Left ventricle myocardium inferior (tissue), 1 donor: ENCODE data around the gene TAOK2. TPM values are rescaled to one million over a fixed set of nuclear protein-coding genes. Genes with fewer than 3 reads are reported as not detected.

ENCODE experiments used
- DNase-seq: peaks from one replicate; pipeline ENCODE4 v3.0.0-alpha.2; 2020
- H3K27ac ChIP-seq: fragments of 200-600 bp; replicated peaks from 2 replicates; pipeline ENCODE4 v1.8.0; 2021
- H3K27me3 ChIP-seq: fragments of 200-600 bp; 2 replicates; pipeline ENCODE4 v1.8.0; 2021; ENCODE audit warnings: low read depth
- H3K36me3 ChIP-seq: fragments of 200-600 bp; 2 replicates; pipeline ENCODE4 v1.8.0; 2021
- H3K4me1 ChIP-seq: fragments of 200-600 bp; 2 replicates; pipeline ENCODE4 v1.8.0; 2021
- H3K4me3 ChIP-seq: fragments of 200-600 bp; 2 replicates; pipeline ENCODE4 v1.8.0; 2021; ENCODE audit warnings: mild to moderate bottlenecking, moderate library complexity
- H3K9me3 ChIP-seq: fragments of 200-600 bp; replicated peaks from 2 replicates; pipeline ENCODE4 v1.8.0; 2021
- intact Hi-C: fragments of 100-400 bp; cut with micrococcal nuclease; formaldehyde crosslinking; loops from one replicate; pipeline ENCODE4 v1.11.0; 2022
- total RNA-seq: library from RNA; stranded (reverse); fragmentation: NEBNext Ultra II Directional; extraction: Animal tissue kit (Norgen Biotek cat#: 25700); gene quantifications from one replicate; pipeline ENCODE4 v1.2.1, GENCODE V29; 2021
- TF ChIP-seq, protein P1 (sequence below): fragments of 200-600 bp; IDR thresholded peaks from 2 replicates; pipeline ENCODE4 v1.8.0; 2021; ENCODE audit warnings: antibody characterized with exemption, mild to moderate bottlenecking, borderline replicate concordance
- donor health status: DM: no; HTN: yes; CAD: no; lungs with severe emphysema.

Gene TAOK2
- total RNA-seq, 1 donor from 2014 or later, result 34.3 TPM

DNA sequence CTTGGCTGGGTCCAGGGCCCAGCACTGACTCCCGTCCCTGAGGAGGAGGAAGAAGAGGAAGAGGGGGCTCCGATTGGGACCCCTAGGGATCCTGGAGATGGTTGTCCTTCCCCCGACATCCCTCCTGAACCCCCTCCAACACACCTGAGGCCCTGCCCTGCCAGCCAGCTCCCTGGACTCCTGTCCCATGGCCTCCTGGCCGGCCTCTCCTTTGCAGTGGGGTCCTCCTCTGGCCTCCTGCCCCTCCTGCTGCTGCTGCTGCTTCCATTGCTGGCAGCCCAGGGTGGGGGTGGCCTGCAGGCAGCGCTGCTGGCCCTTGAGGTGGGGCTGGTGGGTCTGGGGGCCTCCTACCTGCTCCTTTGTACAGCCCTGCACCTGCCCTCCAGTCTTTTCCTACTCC is 13.3 kb downstream of the TAOK2 start:
- Histone ChIP-seq H3K9me3 (no peaks in the 10 kb centered on the region), H3K4me1 (peaks cover 6% of the 10 kb centered on the region), H3K36me3 (peaks cover 100% of the 10 kb centered on the region), H3K27me3 (no peaks in the 10 kb centered on the region), H3K27ac (no peak overlapping the region), H3K4me3 (no peak overlapping the region)
- TF ChIP-seq, protein P1, sequence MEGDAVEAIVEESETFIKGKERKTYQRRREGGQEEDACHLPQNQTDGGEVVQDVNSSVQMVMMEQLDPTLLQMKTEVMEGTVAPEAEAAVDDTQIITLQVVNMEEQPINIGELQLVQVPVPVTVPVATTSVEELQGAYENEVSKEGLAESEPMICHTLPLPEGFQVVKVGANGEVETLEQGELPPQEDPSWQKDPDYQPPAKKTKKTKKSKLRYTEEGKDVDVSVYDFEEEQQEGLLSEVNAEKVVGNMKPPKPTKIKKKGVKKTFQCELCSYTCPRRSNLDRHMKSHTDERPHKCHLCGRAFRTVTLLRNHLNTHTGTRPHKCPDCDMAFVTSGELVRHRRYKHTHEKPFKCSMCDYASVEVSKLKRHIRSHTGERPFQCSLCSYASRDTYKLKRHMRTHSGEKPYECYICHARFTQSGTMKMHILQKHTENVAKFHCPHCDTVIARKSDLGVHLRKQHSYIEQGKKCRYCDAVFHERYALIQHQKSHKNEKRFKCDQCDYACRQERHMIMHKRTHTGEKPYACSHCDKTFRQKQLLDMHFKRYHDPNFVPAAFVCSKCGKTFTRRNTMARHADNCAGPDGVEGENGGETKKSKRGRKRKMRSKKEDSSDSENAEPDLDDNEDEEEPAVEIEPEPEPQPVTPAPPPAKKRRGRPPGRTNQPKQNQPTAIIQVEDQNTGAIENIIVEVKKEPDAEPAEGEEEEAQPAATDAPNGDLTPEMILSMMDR, result no peak
- DNase-seq, result no peak
- intact Hi-C loops, result no loop called here

DNA sequence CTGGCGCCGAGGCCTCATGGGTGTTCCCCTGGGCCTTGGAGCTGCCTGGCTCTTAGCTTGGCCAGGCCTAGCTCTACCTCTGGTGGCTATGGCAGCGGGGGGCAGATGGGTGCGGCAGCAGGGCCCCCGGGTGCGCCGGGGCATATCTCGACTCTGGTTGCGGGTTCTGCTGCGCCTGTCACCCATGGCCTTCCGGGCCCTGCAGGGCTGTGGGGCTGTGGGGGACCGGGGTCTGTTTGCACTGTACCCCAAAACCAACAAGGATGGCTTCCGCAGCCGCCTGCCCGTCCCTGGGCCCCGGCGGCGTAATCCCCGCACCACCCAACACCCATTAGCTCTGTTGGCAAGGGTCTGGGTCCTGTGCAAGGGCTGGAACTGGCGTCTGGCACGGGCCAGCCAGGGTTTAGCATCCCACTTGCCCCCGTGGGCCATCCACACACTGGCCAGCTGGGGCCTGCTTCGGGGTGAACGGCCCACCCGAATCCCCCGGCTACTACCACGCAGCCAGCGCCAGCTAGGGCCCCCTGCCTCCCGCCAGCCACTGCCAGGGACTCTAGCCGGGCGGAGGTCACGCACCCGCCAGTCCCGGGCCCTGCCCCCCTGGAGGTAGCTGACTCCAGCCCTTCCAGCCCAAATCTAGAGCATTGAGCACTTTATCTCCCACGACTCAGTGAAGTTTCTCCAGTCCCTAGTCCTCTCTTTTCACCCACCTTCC is 13.9 kb downstream of the TAOK2 start:
- DNase-seq, result no peak
- H3K4me1 ChIP-seq, result peaks cover 8% of the 10 kb centered on the region
- H3K36me3 ChIP-seq, result peaks cover 100% of the 10 kb centered on the region
- intact Hi-C loops, result no loop called here
- no peaks in the 10 kb centered on the region for H3K27me3 ChIP-seq
- TF ChIP-seq, protein P1, result no peak
- H3K27ac ChIP-seq, result no peak overlapping the region
- H3K9me3 ChIP-seq, result no peaks in the 10 kb centered on the region
- H3K4me3 ChIP-seq, result no peak overlapping the region

DNA sequence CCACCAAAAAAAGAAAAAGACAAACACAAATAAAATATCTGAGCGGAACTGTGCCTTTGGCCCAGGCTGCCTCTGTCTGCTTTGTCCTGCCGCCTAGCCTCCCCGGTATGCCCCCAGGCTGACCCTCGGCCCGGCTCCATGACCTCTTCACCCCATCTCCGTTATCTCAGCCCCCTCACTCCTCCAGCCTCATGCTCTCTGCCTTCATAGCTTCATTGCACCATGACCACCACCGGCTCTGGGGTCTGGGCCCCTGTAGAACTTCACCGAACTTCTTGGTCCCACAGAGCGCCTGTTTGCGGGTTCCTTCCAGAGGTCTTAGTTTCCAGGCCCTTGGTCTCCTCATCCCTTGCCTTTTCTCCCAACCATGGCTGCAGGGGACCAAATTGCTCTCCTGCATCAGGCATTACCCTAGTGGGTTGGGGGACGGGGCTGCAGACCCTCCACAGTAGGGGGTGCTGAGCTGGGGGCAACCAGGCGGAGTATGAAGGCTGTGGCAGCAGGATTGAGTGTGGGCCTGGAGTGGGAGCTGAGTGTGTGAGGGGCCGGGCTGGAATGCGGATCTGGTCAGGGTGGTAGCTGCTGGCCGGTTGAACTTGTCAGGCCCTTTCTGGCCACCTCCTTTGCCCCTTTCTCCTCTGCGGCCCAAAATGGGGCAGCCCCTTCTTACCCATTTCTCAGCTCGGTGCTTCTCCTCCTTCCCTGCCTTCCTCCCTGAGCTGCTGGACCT is 14.8 kb downstream of the TAOK2 start:
- Histone ChIP-seq H3K36me3 (peaks cover 100% of the 10 kb centered on the region), H3K27me3 (no peaks in the 10 kb centered on the region), H3K4me1 (peaks cover 12% of the 10 kb centered on the region), H3K4me3 (no peak overlapping the region), H3K9me3 (no peaks in the 10 kb centered on the region), H3K27ac (no peak overlapping the region)
- intact Hi-C loops, result no loop called here
- TF ChIP-seq, protein P1, result no peak
- DNase-seq, result no peak

DNA sequence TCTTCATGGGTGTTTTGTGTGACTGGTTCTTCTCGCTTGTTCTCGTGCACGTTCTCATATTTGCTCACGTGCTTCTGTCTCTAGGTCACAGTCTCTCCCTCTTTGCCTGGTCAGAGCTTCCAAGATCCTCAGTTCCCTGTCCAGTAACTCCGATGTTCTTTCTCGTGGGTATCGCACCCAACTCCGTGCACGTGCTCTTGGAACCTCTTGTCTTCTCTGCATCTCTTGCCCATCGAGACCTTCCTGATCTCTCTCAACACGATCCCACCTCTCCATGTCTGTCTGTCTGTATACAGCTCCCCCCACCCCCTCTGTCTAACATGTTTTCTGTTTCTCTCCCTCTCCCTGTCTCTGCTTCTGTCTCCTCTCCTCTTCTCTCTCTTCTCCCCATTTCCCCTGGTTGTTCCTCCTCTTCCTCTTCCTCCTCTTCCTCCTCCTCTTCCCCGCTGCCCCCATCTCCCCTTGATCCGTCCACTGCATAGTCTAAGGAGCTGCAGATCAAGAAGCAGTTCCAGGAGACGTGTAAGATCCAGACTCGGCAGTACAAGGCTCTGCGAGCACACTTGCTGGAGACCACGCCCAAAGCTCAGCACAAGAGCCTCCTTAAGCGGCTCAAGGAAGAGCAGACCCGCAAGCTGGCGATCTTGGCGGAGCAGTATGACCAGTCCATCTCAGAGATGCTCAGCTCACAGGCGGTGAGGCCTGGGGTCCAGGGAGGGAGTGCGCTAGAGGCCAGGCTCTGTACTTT is 15.6 kb downstream of the TAOK2 start:
- intact Hi-C loops, result no loop called here
- TF ChIP-seq, protein P1, result no peak
- Histone ChIP-seq H3K9me3 (no peaks in the 10 kb centered on the region), H3K36me3 (peaks cover 97% of the 10 kb centered on the region), H3K27ac (no peak overlapping the region), H3K4me1 (peaks cover 20% of the 10 kb centered on the region), H3K4me3 (no peak overlapping the region), H3K27me3 (no peaks in the 10 kb centered on the region)
- no peak for DNase-seq

DNA sequence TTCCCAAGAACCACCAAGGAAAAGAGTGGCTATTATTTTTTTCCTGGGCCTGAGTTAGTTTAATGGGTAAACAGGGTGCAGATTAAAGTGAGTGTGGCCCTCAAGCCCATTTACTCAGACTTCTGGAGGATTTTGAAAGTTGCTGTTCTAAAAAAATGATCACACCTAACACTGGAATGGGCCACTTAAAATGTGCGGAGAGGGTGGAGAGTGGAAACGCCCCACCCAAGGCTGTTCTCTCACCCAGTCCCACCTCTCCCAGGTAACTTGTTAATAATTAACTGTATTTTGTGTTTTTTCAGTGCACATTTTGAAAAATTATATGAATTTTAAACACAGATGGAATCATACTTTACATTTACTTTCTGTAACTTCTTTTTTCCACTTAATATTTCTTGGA is 16.4 kb downstream of the TAOK2 start:
- no peak for DNase-seq
- Histone ChIP-seq H3K36me3 (peaks cover 90% of the 10 kb centered on the region), H3K9me3 (no peaks in the 10 kb centered on the region), H3K4me1 (peaks cover 27% of the 10 kb centered on the region), H3K4me3 (no peak overlapping the region), H3K27ac (no peak overlapping the region), H3K27me3 (no peaks in the 10 kb centered on the region)
- intact Hi-C loops, result no loop called here
- TF ChIP-seq, protein P1, result no peak
